A549 (cell line): ENCODE measurements around the gene PTX3. TPM values are rescaled to one million over a fixed set of nuclear protein-coding genes. Genes with fewer than 3 reads are reported as not detected.
A peak's percentile ranks its signal among the peaks of the same experiment; 100 is the strongest.

Experiments
- ATAC-seq, 2 experiments: fragments of 200-7000 bp in 1 of 2; fragments of >200 bp in 1 of 2; cut with Nextera tagmentation in 1 of 2; cut with Tn5 transposase in 1 of 2; 3 replicates each; pipeline versions ENCODE4 v1.8.0 to v1.9.1; 2018 to 2020; ENCODE audit warnings: mild to moderate bottlenecking in 1 of 2, moderate library complexity in 1 of 2
- CTCF ChIA-PET: fragments of 300-600 bp; sonication (Branson Sonifier 250); formaldehyde crosslinking; extraction: SDS; loops from one replicate; lab custom pipeline; 2021; ENCODE audit warnings: antibody characterized with exemption, inconsistent platforms; lab: Yijun Ruan, JAX
- POLR2A ChIA-PET: fragments of 350-600 bp; formaldehyde crosslinking; extraction: SDS; loops from one replicate; lab custom pipeline; 2021; ENCODE audit warnings: antibody characterized with exemption, inconsistent platforms; lab: Yijun Ruan, JAX
- DNase-seq, 2 experiments: peaks; one replicate each; pipeline versions ENCODE4 v3.0.0 to v3.0.0-alpha.2; 2011 to 2016; ENCODE audit warnings: low read depth in 1 of 2, low spot score in 1 of 2
- FAIRE-seq: peaks from 2 replicates; lab custom pipeline; 2011; peaks lifted over from hg19 to GRCh38; lab: Jason Lieb, UNC
- H3K27ac ChIP-seq, 2 experiments: fragments of >200 bp; sonication (Bioruptor Twin); formaldehyde crosslinking; 3 replicates each; pipeline ENCODE4 v1.5.1; 2016 to 2017
- H3K4me1 ChIP-seq: fragments of >200 bp; sonication (Bioruptor Twin); formaldehyde crosslinking; 3 replicates; pipeline ENCODE4 v1.6.1; 2016
- H3K4me2 ChIP-seq: fragments of >200 bp; sonication (Bioruptor Twin); formaldehyde crosslinking; 3 replicates; pipeline ENCODE4 v1.6.1; 2016
- H3K4me3 ChIP-seq: fragments of >200 bp; sonication (Bioruptor Twin); formaldehyde crosslinking; 3 replicates; pipeline ENCODE4 v1.5.1; 2016
- H3K9me3 ChIP-seq: fragments of >200 bp; sonication (Bioruptor Twin); formaldehyde crosslinking; 3 replicates; pipeline ENCODE4 v1.6.1; 2016
- CHD2 ChIP-seq: fragments of 150-350 bp; IDR thresholded peaks from 2 replicates; pipeline ENCODE4 v1.6.1; 2014; ENCODE audit warnings: low read length; ENCODE audit not compliant: partially characterized antibody
- CTCF ChIP-seq: fragments of >200 bp; sonication (Bioruptor Twin); formaldehyde crosslinking; IDR thresholded peaks from 3 replicates; pipeline ENCODE4 v1.5.1; 2016
- HEYL ChIP-seq: fragments of 250-450 bp; sonication (Bioruptor Pico); IDR thresholded peaks from 2 replicates; pipeline ENCODE4 v1.8.0; 2021; ENCODE audit warnings: mild to moderate bottlenecking, moderate library complexity
- MAFK ChIP-seq: fragments of 450-650 bp; IDR thresholded peaks from 2 replicates; pipeline ENCODE4 v1.6.1; 2014; ENCODE audit not compliant: partially characterized antibody
- NFE2L2 ChIP-seq: fragments of 150-350 bp; conservative IDR thresholded peaks from 2 replicates; pipeline ENCODE4 v1.6.1; 2014; ENCODE audit warnings: low read length
- NR3C1 ChIP-seq: fragments of >200 bp; sonication (Bioruptor Twin); formaldehyde crosslinking; IDR thresholded peaks from 3 replicates; pipeline ENCODE4 v1.6.1; 2017
- POLR2A ChIP-seq: IDR thresholded peaks from 2 replicates; pipeline ENCODE4 v1.6.1; 2012; ENCODE audit warnings: mild to moderate bottlenecking, low read length
- TP53 ChIP-seq: fragments of 250-450 bp; sonication (Bioruptor Pico); IDR thresholded peaks from 2 replicates; pipeline ENCODE4 v1.5.0; 2021; ENCODE audit warnings: mild to moderate bottlenecking, moderate library complexity
- WGBS: methylation state at CpG from one replicate; pipeline ENCODE4 v1.1.6; 2017; ENCODE audit errors: missing lambda C conversion rate; 5-methylcytosine and 5-hydroxymethylcytosine counted together
- polyA plus RNA-seq, 4 experiments: library from polyadenylated mRNA; depleted of rRNA in 3 of 4; stranded (reverse); fragments of >200 nt; fragmentation: RNase III in 1 of 4; extraction: RNeasy Plus Mini Kit Qiagen cat#74134 plus additional on column Dnase treatment in 1 of 4; gene quantifications; 2 replicates in 3 of 4; 3 replicates in 1 of 4; pipeline ENCODE4 v1.2.3, GENCODE V29; 2011 to 2017

The PTX3 gene
- polyA plus RNA-seq, 2 of the 4 experiments (the other 2 are of a cell fraction), result 0.14 to 0.35 TPM

DNA sequence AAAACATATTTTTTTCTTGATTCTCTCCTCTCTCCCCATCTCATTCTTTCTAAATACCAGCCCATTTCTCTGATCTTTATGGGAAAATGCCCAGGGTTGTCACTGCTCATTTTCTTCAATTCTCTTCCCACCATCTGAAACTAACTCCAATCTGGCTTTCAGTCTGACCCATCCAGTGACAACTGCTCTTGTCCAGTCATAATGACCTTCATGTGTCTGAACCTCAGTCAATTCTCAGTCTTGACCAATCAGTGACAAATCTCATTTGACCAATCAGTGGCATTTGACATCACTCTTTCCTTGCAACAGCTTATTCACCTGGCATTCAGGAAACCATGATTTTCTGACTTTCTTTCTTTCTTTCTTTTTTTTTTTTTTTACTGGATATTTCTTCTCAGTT lies 51.5 kb downstream of the PTX3 start:
- peak in 1 of 2 experiments; percentile 5 for DNase-seq
- Histone ChIP-seq H3K9me3 (no peaks in the 10 kb centered on the region), H3K4me3 (no peak overlapping the region), H3K4me1 (no peaks in the 10 kb centered on the region), H3K27ac (no peak overlapping the region), H3K4me2 (no peak overlapping the region)
- no peak; a peak in 1 of 6 replicates for ATAC-seq
- POLR2A ChIA-PET, result interaction anchor here (0.6 kb wide), 1 partner anchor 1184 kb away, joined by 3 read pairs; the partner anchor contains the start of gene LXN
- FAIRE-seq, result no peak
- CTCF ChIA-PET, result interaction anchor here (0.7 kb wide), 1 partner anchor 41 kb away, joined by 3 read pairs; no protein-coding TSS in a partner anchor
- TF ChIP-seq CTCF (no peak), HEYL (no peak), TP53 (no peak), MAFK (no peak), POLR2A (no peak), NR3C1 (no peak), CHD2 (no peak)

DNA sequence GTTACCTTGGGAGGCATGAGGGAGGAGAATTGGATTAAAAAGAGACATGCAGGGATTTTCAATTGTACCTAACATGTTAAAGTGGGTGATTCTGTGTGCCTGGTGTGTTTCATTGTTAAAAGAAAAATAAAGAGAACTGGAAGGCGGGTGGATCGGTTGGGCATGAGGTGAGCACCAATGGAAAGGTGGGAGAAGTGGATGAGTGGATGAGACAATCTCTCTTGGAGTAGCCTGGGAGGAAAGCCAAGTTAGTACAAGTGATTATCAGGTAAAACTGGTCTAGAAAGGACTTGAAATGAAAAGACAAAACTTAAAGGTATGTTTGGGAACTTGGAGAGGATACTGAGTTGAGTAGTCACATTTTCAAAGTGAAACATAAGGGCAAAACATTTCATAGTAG lies 54.5 kb downstream of the PTX3 start:
- no peak overlapping the region for H3K4me2 ChIP-seq
- TF ChIP-seq NFE2L2, result no peak
- ATAC-seq (no peak), DNase-seq (no peak), FAIRE-seq (no peak)
- WGBS, result 85% methylated on average over 2 of the region's 2 CpGs
- H3K4me1 ChIP-seq, result no peaks in the 10 kb centered on the region
- H3K4me3 ChIP-seq, result no peak overlapping the region
- no peak overlapping the region for H3K27ac ChIP-seq
- no peaks in the 10 kb centered on the region for H3K9me3 ChIP-seq
- POLR2A ChIA-PET, result no interaction called here
- CTCF ChIA-PET, result interaction anchor here (11.1 kb wide), 1 partner anchor 289 kb away, joined by 188 read pairs; no protein-coding TSS in a partner anchor

Other genes starting within 250 kb of the PTX3 start
- gene VEPH1, start 66.6 kb downstream of the PTX3 start, polyA plus RNA-seq (2011; rRNA removed), result 0.16 and 0.24 TPM in 2 replicates
- 0.04 to 0.09 TPM in 2 of 3 replicates, not detected in the other for gene VEPH1, start 66.6 kb downstream of the PTX3 start, polyA plus RNA-seq (2017; fragmentation: RNase III; extraction: RNeasy Plus Mini Kit Qiagen cat#74134 plus additional on column Dnase treatment)